Sigmoid colon (tissue), 7 donors: ENCODE measurements around the gene MUC22. TPM values are rescaled to one million over a fixed set of nuclear protein-coding genes. Genes with fewer than 3 reads are reported as not detected.

ENCODE experiments used
- DNase-seq: peaks from one replicate; pipeline ENCODE4 v3.0.0-alpha.2; 2019
- H3K27ac ChIP-seq, 4 donors: fragments of 200-600 bp; sonication (generic); one replicate each; pipeline ENCODE4 v1.5.1; 2016 to 2019; ENCODE audit warnings: mild to moderate bottlenecking in 1 of 4
- H3K27me3 ChIP-seq, 3 donors: fragments of 200-600 bp; sonication (generic); one replicate each; pipeline ENCODE4 v1.5.1; 2019; ENCODE audit warnings: mild to moderate bottlenecking in 1 of 3
- H3K36me3 ChIP-seq, 4 donors: fragments of 200-600 bp; sonication (generic); one replicate each; pipeline ENCODE4 v1.5.1; 2016 to 2019
- H3K4me1 ChIP-seq, 4 donors: fragments of 200-600 bp; sonication (generic); one replicate each; pipeline ENCODE4 v1.5.1; 2017 to 2019
- H3K4me3 ChIP-seq, 4 donors: fragments of 200-600 bp; sonication (generic); one replicate each; pipeline ENCODE4 v1.5.1; 2017 to 2019; ENCODE audit warnings: mild to moderate bottlenecking in 2 of 4, moderate library complexity in 1 of 4
- H3K9me3 ChIP-seq, 4 donors: fragments of 200-600 bp in 3 of 4; sonication (generic) in 3 of 4; one replicate each; pipeline versions ENCODE4 v1.5.1 to v1.6.1; 2013 to 2019
- EP300 ChIP-seq, 4 donors: sonication (generic); formaldehyde crosslinking; IDR thresholded peaks; one replicate each; pipeline ENCODE4 v1.6.1; 2017; ENCODE audit warnings: antibody characterized with exemption in 4 of 4
- POLR2A ChIP-seq, 2 donors: fragments of 450-650 bp; IDR thresholded peaks; one replicate each; pipeline ENCODE4 v1.6.1; 2016; ENCODE audit warnings: antibody characterized with exemption in 2 of 2, mild to moderate bottlenecking in 2 of 2, moderate library complexity in 2 of 2
- POLR2AphosphoS5 ChIP-seq, 4 donors: sonication (generic); formaldehyde crosslinking; IDR thresholded peaks; one replicate each; pipeline ENCODE4 v1.6.1; 2017; ENCODE audit warnings: antibody characterized with exemption in 4 of 4
- WGBS, 2 donors: extraction: QIAGEN DNeasy Blood & Tissue Kit; methylation state at CpG; one replicate each; pipeline ENCODE4 v1.1.7; 2013; 5-methylcytosine and 5-hydroxymethylcytosine counted together
- intact Hi-C: fragments of 100-400 bp; cut with DNase I; formaldehyde crosslinking; loops from one replicate; pipeline ENCODE4 v1.15.1; 2023
- polyA plus RNA-seq, 3 donors: library from polyadenylated mRNA; stranded (reverse); fragments of 200-250 nt; gene quantifications; one replicate each; pipeline ENCODE4 v1.2.3, GENCODE V29; 2013
- total RNA-seq, 4 donors: library from RNA; depleted of rRNA; stranded (reverse); fragments of >200 nt; gene quantifications; one replicate each; pipeline ENCODE4 v1.1.0, GENCODE V29; 2016
- TF ChIP-seq, protein P1 (sequence below), 4 experiments: fragments of 450-650 bp in 3 of 4; fragments of 200-600 bp in 1 of 4; IDR thresholded peaks; one replicate each; pipeline ENCODE4 v1.5.1; 2016 to 2019; ENCODE audit warnings: antibody characterized with exemption in 4 of 4, mild to moderate bottlenecking in 3 of 4, moderate library complexity in 2 of 4
- donor health status: healthy with polysubstance abuse.
- donor health status: Bipolar disorder and iron deficiency.
- donor health status: healthy.

Gene MUC22
- total and polyA plus RNA-seq, 7 donors: not detected

DNA sequence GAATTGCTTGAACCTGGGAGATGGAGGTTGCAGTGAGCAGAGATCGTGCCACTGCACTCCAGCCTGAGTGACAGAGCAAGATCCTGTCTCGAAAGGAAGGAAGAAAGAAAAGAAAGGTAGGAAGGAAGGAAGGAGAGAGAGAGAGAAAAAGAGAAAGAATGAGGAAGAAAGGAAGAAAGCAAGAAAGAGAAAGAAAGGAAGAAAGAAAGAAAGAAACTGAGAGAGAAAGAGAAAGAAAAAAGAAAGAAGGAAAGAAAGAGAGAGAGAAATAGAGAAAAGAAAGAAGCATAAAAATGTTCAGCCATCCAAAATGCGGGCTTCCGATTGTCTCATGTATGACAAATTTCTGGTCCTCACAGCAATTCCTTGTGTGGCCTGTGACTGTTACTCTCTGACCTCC is 22.8 kb downstream of the MUC22 start:
- no peaks in the 10 kb centered on the region for H3K4me1 ChIP-seq
- no peak overlapping the region for H3K4me3 ChIP-seq
- TF ChIP-seq, protein P1, sequence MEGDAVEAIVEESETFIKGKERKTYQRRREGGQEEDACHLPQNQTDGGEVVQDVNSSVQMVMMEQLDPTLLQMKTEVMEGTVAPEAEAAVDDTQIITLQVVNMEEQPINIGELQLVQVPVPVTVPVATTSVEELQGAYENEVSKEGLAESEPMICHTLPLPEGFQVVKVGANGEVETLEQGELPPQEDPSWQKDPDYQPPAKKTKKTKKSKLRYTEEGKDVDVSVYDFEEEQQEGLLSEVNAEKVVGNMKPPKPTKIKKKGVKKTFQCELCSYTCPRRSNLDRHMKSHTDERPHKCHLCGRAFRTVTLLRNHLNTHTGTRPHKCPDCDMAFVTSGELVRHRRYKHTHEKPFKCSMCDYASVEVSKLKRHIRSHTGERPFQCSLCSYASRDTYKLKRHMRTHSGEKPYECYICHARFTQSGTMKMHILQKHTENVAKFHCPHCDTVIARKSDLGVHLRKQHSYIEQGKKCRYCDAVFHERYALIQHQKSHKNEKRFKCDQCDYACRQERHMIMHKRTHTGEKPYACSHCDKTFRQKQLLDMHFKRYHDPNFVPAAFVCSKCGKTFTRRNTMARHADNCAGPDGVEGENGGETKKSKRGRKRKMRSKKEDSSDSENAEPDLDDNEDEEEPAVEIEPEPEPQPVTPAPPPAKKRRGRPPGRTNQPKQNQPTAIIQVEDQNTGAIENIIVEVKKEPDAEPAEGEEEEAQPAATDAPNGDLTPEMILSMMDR (IDR thresholded peaks at IDR 0.05): no peak
- no peak for TF ChIP-seq POLR2AphosphoS5 (IDR thresholded peaks at IDR 0.05)
- TF ChIP-seq EP300 (IDR thresholded peaks at IDR 0.05): no peak
- TF ChIP-seq POLR2A (IDR thresholded peaks at IDR 0.05): no peak
- no peak overlapping the region for H3K27ac ChIP-seq
- WGBS, 2 donors: 91 to 92% methylated on average over 4 of the region's 4 CpGs
- H3K36me3 ChIP-seq: no peaks in the 10 kb centered on the region
- intact Hi-C loops: no loop called here
- no peak for DNase-seq
- H3K27me3 ChIP-seq: no peaks in the 10 kb centered on the region
- H3K9me3 ChIP-seq: no peaks in the 10 kb centered on the region

DNA sequence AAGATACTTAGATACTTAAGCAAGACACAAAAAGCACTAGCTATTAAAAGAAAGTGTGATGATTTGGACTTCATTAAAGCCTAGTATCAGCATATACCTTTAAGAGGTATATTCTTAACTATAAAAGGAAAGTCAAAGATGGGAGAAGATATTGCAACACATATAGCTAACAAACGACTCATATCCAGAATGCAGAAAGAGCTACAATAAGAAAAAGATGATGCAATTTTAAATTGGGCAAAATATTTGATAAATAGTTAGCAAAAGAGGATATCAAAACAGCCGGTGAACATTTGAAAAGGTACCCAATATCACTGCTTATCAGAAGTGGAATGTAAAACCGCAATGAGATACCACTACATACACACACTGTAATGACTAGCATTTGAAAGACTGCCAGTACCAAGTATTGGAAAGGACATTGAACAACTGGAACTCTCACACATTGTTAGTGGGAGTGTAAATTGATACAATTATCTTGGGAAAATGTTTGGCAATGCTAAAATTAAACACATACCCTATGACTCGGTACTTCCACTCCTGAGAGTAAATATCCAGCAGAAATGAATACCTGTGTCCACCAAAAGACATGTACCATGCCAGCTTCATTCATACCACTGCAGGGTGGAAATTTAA is 25.7 kb downstream of the MUC22 start:
- Histone ChIP-seq H3K36me3 (no peaks in the 10 kb centered on the region), H3K27ac (no peak overlapping the region), H3K4me1 (no peaks in the 10 kb centered on the region), H3K9me3 (no peaks in the 10 kb centered on the region), H3K27me3 (no peaks in the 10 kb centered on the region), H3K4me3 (no peak overlapping the region)
- intact Hi-C loops: no loop called here
- no peak for DNase-seq
- 57 to 81% methylated on average over 4 of the region's 4 CpGs for WGBS, 2 donors
- TF ChIP-seq POLR2AphosphoS5 (IDR thresholded peaks at IDR 0.05): no peak
- TF ChIP-seq, protein P1 (IDR thresholded peaks at IDR 0.05): no peak
- TF ChIP-seq EP300 (IDR thresholded peaks at IDR 0.05): no peak
- no peak for TF ChIP-seq POLR2A (IDR thresholded peaks at IDR 0.05)

DNA sequence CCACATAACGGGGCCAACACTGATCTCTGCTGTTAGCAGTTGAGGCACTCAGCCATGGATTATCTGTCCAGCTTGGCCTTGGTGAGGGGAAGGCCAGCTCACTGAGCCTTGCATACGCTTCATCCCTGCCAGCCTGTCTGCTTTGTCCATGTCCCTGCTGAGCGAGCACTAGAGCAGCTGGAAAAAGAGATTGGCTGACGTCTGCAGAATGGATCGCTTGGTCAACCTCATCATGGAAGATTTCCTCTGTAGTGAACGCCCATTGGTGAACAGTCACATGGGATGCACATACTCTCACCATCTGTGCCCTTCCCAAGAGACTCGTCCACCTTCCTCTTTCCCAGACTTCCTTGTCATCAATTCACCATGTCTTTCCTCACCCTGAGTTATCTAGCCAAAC is 26.9 kb downstream of the MUC22 start:
- Histone ChIP-seq H3K27me3 (no peaks in the 10 kb centered on the region), H3K27ac (no peak overlapping the region), H3K4me1 (no peaks in the 10 kb centered on the region), H3K9me3 (no peaks in the 10 kb centered on the region), H3K36me3 (no peaks in the 10 kb centered on the region), H3K4me3 (no peak overlapping the region)
- no peak for DNase-seq
- intact Hi-C loops: no loop called here
- WGBS, 2 donors: 85% methylated on average over 7 of the region's 7 CpGs
- TF ChIP-seq POLR2A (IDR thresholded peaks at IDR 0.05) (no peak), POLR2AphosphoS5 (IDR thresholded peaks at IDR 0.05) (no peak), EP300 (IDR thresholded peaks at IDR 0.05) (no peak)
- TF ChIP-seq, protein P1 (IDR thresholded peaks at IDR 0.05): no peak

DNA sequence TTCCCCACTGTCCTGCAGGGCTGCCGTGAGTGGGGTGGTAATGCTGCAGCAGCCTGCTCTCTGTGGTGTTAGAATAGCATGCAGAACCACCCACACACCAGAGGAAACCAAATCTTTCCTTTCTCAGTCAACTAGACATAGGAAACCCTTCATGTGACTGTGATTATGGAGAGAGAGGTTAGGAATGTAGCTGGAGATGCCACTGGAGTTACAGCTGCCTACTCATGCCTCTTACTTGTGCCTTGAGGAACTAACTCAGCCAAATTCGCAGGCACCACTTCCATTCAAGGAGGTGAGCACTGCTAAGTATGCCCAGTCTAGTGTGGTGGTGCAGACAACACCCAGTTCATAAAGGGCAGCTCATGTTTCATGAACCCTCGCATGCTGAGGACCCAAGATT is 27.4 kb downstream of the MUC22 start:
- H3K4me3 ChIP-seq: no peak overlapping the region
- no peak overlapping the region for H3K27ac ChIP-seq
- no peaks in the 10 kb centered on the region for H3K36me3 ChIP-seq
- WGBS, 2 donors: 52 to 65% methylated on average over 3 of the region's 3 CpGs
- intact Hi-C loops: no loop called here
- H3K27me3 ChIP-seq: no peaks in the 10 kb centered on the region
- no peaks in the 10 kb centered on the region for H3K9me3 ChIP-seq
- H3K4me1 ChIP-seq: no peaks in the 10 kb centered on the region
- no peak for DNase-seq
- TF ChIP-seq, protein P1 (IDR thresholded peaks at IDR 0.05): no peak
- no peak for TF ChIP-seq POLR2AphosphoS5 (IDR thresholded peaks at IDR 0.05)
- TF ChIP-seq EP300 (IDR thresholded peaks at IDR 0.05): no peak
- TF ChIP-seq POLR2A (IDR thresholded peaks at IDR 0.05): no peak

DNA sequence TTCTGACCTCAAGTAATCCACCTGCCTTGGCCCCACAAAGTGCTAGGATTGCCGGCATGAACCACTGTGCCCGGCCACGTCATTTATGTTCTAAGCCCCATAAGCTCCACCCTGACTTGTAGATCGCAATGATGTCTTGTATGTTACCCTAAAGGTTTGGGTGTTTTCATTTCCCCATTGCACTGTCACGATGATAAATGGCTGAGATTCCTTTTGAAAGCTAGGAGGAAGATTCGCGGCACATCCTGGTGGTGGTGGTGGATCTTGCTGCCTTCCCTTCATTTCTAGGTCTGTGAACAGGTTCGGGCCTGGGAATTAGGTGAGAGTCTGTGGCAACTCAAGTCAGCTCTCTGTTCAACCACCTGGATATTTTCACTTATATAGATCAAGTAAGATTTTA is 28.3 kb downstream of the MUC22 start:
- WGBS, 2 donors: 92% methylated on average over 8 of the region's 8 CpGs
- Histone ChIP-seq H3K27me3 (no peaks in the 10 kb centered on the region), H3K4me3 (no peak overlapping the region), H3K27ac (no peak overlapping the region), H3K9me3 (no peaks in the 10 kb centered on the region), H3K4me1 (no peaks in the 10 kb centered on the region), H3K36me3 (no peaks in the 10 kb centered on the region)
- TF ChIP-seq EP300 (IDR thresholded peaks at IDR 0.05): no peak
- TF ChIP-seq POLR2AphosphoS5 (IDR thresholded peaks at IDR 0.05): no peak
- no peak for TF ChIP-seq POLR2A (IDR thresholded peaks at IDR 0.05)
- TF ChIP-seq, protein P1 (IDR thresholded peaks at IDR 0.05): no peak
- DNase-seq: no peak
- intact Hi-C loops: no loop called here
